ENCODE measurements around the gene ZBTB17.
"Not testable (repeated sequence)": the region's sequence is repeated elsewhere in the genome, so short reads cannot be mapped to it uniquely, and the experiment has no call there.

Gene ZBTB17

DNA sequence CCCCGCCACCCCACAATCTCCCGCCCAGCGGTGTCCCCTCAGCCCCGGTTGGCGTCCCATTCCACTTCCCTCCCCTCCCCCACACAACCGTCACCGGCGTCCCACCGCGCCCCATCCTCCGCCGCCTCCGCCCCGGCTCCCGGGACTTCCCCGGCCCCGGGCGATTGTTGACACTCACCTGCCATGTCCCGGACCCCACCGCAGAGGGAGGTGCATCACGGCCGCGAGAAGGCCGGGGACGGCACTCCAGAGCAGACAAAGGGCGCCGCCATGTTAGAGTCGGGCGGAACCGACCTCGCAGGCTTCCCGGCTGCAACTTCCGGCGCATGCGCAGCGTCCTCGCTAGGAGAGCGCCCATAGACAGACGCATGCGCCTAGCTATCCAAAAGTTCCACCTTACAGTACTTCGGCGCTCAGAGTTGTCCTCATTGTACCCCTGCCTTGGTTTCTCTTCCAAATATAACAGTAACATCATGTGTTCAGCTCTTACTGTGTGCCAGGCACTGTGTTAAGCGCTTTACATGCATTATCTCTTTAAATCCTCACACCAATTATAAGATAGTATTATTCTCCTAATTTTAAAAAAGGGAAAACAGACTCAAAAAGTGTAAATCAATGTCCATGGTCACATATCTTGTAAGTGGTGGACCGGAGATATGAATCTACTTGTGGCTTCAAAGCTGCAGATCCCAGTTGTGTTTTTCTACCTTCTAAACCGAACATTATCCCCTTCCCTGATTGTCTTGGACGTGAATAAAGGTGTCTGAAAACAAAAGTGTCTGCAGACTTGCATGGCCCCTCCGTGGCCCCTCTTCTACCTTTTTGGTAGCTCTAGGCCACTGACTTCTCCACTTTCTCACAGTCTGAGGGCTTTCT is at the start of gene ZBTB17:
Gene ZBTB17 (minus strand): TSS at position 297 of the 876 bp plus-strand sequence. CDS start 27,606 bp downstream, outside the sequence.
- DNase-seq (ENCODE audit: low read depth in 2 of 2, low spot score in 1 of 2), result peak; percentile 92 to 93

DNA sequence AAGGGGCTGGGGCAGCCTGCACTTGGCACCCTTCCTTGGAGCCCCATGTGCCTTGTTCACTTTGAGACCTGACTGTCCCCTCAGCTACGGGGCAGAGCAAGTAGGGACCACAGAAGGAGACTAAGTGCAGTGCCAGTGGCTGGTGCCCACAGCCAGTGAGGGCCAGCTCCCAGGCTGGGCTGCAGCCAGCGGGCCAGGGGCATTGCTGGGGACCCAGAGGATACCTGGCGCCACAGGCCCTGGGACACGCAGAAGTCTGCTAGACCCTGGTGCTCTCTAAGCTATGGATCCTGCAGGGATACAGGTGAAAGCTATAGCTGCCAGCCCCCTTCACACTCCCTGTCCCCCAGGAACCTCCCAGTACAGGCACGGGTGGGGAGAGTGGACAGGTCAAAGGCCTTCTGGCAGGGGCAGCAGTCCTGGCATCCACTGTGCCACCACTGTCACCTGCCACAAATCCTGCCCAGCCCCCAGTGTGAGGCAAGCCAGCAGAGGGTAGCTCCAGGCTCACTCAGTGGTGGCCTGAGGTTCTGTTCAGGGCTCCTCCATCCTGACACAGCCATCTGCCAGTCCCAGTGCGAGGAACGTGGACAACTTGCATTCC is 47.3 kb upstream of the ZBTB17 start:
- DNase-seq (ENCODE audit: low read depth in 2 of 2, low spot score in 1 of 2), result no peak

DNA sequence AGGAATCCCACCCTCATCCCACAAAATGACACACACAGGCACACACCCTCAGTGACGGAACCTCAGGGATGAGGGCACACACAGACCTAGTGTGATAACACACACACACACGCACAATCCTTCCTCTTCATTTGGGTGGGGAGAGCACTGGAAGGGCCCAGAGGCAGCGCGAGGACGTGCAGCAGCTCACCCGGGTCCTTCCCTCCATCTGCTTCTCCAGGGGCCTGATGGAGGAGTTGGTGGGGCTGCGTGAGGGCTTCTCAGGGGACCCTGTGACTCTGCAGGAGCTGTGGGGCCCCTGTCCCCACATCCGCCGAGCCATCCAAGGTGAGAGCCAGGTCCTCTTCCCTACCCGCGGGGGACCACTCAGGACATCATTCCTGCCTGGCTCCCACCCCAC is 46.5 kb upstream of the ZBTB17 start:
- no peak for DNase-seq (ENCODE audit: low read depth in 2 of 2, low spot score in 1 of 2)

- no peak for DNase-seq (ENCODE audit: low read depth in 2 of 2, low spot score in 1 of 2)
Observed at GRCh38 chr1:16021681-16022080, 45.8 kb upstream of the ZBTB17 start, which contains the start of gene CLCNKA. CLCNKA (plus strand) TSS chr1:16022036; CDS start chr1:16022620, 584 bp downstream.

DNA sequence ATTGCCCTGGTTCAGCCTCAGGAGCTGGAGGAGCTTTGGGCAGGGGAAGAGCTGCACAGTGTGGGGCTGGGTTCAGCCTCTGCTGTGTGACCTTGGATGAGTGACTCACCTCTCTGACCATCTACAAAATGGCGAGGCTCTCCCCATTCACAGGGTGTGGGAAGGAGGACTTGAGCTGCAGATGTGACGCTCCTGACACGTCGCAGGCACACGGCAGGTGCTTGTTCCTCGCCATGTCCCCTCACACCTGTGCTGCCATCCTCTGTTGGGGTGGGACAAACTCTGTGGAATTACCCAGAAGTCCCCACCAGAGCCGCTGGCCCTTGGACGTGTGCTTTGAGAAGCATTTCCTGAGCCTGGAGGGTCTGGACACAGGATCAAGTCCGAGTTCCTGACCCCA is 45.0 kb upstream of the ZBTB17 start:
- DNase-seq (ENCODE audit: low read depth in 2 of 2, low spot score in 1 of 2), result not testable (repeated sequence)

GRCh38 chr1:16020325-16020724 is 44.4 kb upstream of the ZBTB17 start:
- no peak for DNase-seq (ENCODE audit: low read depth in 2 of 2, low spot score in 1 of 2)

GRCh38 chr1:16019644-16020277 is 43.9 kb upstream of the ZBTB17 start:
- no peak for DNase-seq (ENCODE audit: low read depth in 2 of 2, low spot score in 1 of 2)

DNA sequence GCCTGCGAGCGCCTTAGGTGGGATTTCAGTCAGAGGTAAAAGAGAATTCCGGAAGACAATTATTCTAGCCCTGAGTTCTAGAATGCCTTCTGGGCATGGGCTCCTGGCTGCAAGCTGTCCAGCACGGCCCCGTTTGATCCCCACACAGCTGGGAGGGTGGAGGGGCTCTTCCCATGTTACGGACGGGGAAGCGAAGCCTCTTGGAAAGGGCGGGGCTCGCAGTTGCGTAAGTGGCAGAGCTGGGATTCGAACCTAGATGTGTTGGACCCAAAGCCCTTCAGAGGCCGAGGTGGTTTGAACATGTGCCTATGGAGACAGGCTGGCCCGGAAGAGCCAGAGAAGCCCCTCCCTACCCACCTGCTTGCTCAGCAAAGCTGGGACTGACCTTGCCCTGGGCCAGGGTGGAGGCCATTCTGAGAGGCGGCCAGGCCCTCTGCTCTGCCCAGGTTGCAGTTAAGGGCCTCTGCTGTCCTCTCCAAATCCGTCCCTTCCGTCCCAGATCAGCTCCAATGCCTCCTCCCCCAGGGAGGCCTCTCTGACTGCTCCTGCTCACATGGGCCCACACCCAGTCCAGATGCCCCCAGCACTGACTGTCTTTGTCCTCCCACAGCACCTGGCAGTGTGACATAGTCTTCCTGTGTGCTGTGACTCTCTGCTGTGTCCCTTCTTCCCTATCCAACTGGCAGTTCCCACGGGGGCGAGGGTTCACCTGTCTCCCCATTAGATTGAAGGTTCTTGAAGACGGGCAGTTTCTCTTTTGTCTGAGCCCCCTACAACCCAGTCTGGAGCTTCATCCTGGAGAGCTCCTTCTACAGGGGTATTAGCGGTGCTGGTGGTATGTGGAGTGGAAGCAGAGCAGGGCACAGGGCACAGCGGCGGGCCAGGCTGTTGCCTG is 43.1 kb upstream of the ZBTB17 start:
- DNase-seq (ENCODE audit: low read depth in 2 of 2, low spot score in 1 of 2), result no peak

DNA sequence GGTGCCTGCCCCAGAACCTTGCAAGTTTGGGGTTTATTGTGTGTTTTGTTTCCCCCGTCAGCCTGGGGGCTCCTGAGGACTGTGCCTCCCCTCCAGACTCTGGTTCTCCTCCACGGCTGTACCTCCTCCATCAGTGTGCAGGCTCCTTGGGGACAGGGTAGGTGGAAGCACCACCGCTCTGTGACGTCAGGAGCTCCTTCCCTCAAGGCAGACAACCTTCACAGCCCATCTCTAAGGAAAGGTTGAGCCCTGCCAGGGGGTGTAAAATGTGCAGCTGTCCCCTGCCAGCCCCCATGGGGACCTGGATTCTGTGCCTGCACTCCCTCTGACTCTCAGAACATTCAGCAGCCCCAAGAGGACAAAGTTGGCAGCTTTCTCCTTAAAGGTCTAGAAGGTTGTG is 42.4 kb upstream of the ZBTB17 start:
- DNase-seq (ENCODE audit: low read depth in 2 of 2, low spot score in 1 of 2), result no peak

DNA sequence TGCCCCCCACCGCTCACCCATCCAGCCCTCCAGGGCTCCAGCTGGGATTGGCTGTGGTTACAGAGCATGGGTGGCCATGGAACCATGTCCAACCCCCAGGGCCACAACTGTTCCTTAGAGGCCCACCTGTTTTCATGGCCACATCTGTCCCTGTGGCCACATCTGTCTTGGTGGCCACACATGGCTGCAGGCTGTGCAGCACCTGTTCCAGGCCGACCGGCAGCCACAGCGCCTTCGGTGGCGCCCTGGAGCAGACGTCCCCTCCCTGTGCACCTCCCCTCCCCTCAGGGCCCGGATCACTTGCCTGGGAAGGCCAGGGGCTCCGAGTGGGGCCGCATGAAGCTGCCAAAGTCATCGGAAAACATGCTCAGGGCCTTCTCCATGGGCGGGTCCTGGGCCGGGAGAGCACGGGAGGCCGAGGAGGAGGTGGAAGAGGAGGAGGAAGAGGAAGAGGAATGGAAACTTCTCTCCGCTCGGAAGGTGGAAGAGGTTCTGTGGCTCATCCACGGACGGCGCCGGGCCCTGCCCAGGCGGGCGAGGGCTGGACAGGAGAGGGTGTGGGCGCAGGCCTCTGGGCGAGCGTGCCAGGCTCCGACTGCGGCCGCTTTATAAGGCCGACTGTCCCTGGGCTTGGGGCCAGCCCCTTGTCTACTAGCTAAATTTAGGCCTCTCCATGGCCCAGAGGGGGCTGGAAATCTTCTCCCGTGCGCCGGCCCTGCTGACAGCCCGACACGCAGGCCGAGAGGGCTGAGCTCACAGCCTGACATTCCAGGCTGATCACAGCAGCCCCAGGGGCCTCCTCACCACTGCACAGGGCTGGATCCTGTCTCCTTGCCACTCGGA is 41.8 kb upstream of the ZBTB17 start, which contains the start of gene HSPB7:
Gene HSPB7 (minus strand): TSS at position 583 of the 843 bp plus-strand sequence. CDS start 80 bp downstream, at position 503.
- DNase-seq (ENCODE audit: low read depth in 2 of 2, low spot score in 1 of 2), result no peak

GRCh38 chr1:16017076-16017460 is 41.2 kb upstream of the ZBTB17 start:
- no peak for DNase-seq (ENCODE audit: low read depth in 2 of 2, low spot score in 1 of 2)

DNA sequence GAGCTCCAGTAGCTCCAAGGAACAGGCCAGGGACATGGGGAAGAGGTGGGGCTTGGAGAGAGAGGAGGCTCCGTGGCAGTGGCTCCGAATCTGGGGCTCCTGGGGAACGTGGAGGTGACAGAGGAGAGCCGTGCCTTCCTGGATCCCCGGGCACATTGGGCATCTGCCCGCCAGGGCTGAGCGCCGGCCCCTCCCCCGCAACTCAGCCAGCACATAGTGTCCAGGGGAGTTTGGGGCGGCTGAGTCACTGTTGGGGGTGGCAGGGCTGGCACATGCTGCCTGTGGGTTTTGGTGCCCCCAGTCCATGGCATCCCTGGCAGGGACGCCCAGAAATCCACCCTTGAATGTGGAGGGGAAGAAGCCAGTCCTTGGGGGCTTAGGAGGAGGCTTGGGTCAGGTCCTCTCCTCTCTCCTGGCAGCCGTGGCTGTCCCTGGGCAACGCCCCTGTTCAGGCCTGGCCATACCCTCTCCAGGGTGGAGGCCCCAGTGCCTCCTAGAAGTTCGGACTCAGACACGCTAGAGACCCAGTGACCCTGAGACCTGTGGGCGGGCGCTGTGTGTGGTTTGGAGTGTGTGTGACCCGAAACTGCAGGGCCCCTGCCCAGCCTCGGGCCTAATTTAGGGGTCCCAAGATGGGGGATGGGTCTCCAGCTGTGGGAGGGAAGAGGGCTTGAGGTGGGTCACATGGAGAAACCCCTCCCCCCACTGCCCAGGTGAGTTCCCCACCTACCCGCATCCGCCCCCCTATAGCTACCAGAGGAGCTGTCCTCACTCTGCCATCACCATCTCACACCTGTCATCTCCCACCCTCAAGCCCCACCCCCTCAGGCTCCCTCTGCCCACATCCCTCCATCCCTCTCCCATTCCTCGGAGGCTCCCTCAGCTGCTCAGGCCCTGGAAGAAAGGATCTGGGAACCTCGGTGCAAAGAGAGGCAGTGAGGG is 40.3 kb upstream of the ZBTB17 start:
- DNase-seq (ENCODE audit: low read depth in 2 of 2, low spot score in 1 of 2), result no peak

DNA sequence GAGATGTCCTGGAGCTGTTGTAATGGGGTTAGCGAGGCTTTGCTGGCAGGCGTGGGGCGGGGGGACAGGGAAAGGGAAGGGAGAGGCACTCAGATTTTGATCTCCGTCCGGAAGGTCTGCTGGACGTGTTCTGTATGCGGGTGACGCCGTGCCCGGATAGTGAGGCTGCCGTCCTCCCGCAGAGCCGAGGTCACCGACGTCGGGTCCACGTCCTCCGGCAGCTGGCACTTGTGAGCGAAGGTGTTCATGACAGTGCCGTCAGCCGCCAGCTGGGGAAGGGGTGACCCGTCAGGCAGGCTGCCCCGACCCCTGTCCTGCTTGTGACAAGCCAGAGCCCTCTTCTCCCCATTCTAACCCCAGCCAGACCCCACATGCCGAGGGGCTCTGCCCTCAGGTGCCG is 39.6 kb upstream of the ZBTB17 start:
- DNase-seq (ENCODE audit: low read depth in 2 of 2, low spot score in 1 of 2), result no peak

DNA sequence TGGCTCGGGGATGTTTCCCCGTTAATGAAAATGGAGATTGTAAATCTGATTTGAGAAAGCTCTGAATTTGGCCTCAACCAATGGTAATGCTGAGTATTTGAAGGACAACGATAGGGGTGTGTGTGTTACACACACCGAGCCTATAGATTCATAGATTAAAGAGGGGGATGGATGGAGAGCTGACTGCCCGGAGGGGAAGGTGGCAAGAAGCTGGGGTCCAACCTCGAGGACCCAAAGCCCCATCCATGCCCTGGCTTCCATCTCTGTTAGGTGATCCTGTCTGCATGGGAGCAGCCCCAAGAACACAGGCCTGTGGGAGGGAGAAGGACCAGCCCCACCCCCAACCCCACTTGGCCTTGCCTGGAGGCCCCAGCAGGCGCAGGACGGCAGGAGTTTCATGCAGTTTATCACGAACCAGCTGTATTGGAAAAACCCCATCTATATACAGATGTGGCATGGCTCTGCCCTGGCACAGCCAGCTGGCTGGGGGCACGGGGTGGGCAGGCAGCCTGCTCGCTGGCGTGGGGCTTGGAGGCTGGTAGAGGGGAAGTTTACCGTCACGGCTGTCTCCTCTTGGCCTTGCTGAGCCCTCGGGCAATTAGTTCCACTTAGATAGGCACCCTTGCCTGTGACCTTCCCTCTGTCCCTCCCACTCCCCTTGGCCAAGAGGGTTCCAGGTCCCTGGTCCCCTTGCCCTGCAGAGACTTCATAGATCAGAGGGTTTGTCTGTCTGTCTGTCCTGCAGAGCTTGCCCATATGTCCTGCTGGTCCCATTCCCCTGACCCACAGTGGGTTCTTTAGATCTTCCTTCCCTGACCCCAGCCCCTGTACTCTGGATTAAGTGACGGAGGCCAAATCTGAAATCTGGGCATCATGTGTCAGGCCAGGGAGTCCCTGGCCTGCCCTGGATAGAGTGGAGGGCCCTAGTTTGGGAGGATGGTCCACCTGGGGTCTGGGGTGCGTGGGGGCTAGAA is 38.9 kb upstream of the ZBTB17 start:
- no peak for DNase-seq (ENCODE audit: low read depth in 2 of 2, low spot score in 1 of 2)

DNA sequence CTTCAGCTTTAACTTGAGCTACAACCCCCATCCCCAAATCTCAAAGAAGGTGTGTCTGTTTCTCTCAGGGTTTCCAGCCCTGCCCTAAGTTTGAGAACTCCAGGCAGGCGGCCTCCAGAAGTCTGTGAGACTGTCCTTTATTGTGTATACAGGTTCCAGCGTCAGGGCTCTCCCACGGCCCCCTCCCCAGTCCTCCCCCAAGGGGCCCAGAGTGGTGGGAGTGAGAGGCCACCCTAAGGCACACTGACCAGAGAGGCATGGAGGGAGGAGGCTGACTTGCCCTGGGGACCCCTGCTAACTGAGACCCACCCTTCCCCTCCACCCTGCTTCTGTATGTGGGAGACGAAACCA is 38.0 kb upstream of the ZBTB17 start:
- DNase-seq (ENCODE audit: low read depth in 2 of 2, low spot score in 1 of 2), result no peak

GRCh38 chr1:16013220-16013907 is 37.5 kb upstream of the ZBTB17 start:
- DNase-seq (ENCODE audit: low read depth in 2 of 2, low spot score in 1 of 2), result no peak

GRCh38 chr1:16012590-16013219 is 36.8 kb upstream of the ZBTB17 start:
- no peak for DNase-seq (ENCODE audit: low read depth in 2 of 2, low spot score in 1 of 2)

Data from stimulated activated CD8-positive, alpha-beta memory T cell treated with anti-CD3 and anti-CD28 coated beads, Interleukin-4, amount 100 ng/mL, for 1 hour (primary cell).